H9 (cell line): ENCODE data around the gene EGFR. TPM values are rescaled to one million over a fixed set of nuclear protein-coding genes. Genes with fewer than 3 reads are reported as not detected.

Experiments used
- DNase-seq: peaks from one replicate; pipeline ENCODE4 v3.0.0-alpha.2; 2017
- H2AFZ ChIP-seq: one replicate; pipeline ENCODE4 v1.6.1; 2013; ENCODE audit warnings: mild to moderate bottlenecking, low read length, control low read depth, moderate library complexity
- H2AK5ac ChIP-seq: 2 replicates; pipeline ENCODE4 v1.6.1; 2013; ENCODE audit warnings: low read length, control low read depth, mixed read lengths; ENCODE audit not compliant: insufficient read length
- H2BK120ac ChIP-seq: one replicate; pipeline ENCODE4 v1.6.1; 2013; ENCODE audit warnings: low read depth, mild to moderate bottlenecking, low read length, control low read depth, inconsistent platforms; ENCODE audit not compliant: poor library complexity, severe bottlenecking
- H2BK12ac ChIP-seq: 2 replicates; pipeline ENCODE4 v1.6.1; 2013; ENCODE audit warnings: low read length, control low read depth, mixed read lengths, low read depth; ENCODE audit not compliant: insufficient read length
- H2BK15ac ChIP-seq: 2 replicates; pipeline ENCODE4 v1.6.1; 2013; ENCODE audit warnings: low read depth, low read length, control low read depth
- H2BK20ac ChIP-seq: one replicate; pipeline ENCODE4 v1.6.1; 2013; ENCODE audit warnings: low read depth, mild to moderate bottlenecking, low read length, control low read depth, inconsistent platforms; ENCODE audit not compliant: poor library complexity, severe bottlenecking
- H2BK5ac ChIP-seq: 2 replicates; pipeline ENCODE4 v1.6.1; 2013; ENCODE audit warnings: low read length, control low read depth, mixed read lengths; ENCODE audit not compliant: insufficient read length
- H3K14ac ChIP-seq: 2 replicates; pipeline ENCODE4 v1.6.1; 2013; ENCODE audit warnings: low read length, control low read depth; ENCODE audit not compliant: insufficient read depth
- H3K18ac ChIP-seq: 2 replicates; pipeline ENCODE4 v1.6.1; 2013; ENCODE audit warnings: low read depth, mild to moderate bottlenecking, mixed read lengths, low read length, control low read depth; ENCODE audit not compliant: insufficient read length
- H3K23ac ChIP-seq: 2 replicates; pipeline ENCODE4 v1.6.1; 2013; ENCODE audit warnings: low read length, control low read depth, mixed read lengths, low read depth; ENCODE audit not compliant: insufficient read length
- H3K23me2 ChIP-seq: 2 replicates; pipeline ENCODE4 v1.6.1; 2013; ENCODE audit warnings: low read depth, mild to moderate bottlenecking, mixed read lengths, low read length, control low read depth; ENCODE audit not compliant: insufficient read length, poor library complexity, severe bottlenecking
- H3K27ac ChIP-seq: 2 replicates; pipeline ENCODE4 v1.5.1; 2013; ENCODE audit warnings: low read length, control low read depth, mixed read lengths, low read depth; ENCODE audit not compliant: insufficient read length
- H3K27me3 ChIP-seq: 2 replicates; pipeline ENCODE4 v1.6.1; 2013; ENCODE audit warnings: low read length, control low read depth, inconsistent platforms; ENCODE audit not compliant: insufficient read depth
- H3K4ac ChIP-seq: 2 replicates; pipeline ENCODE4 v1.6.1; 2013; ENCODE audit warnings: low read depth, mild to moderate bottlenecking, control low read depth, inconsistent platforms, low read length, moderate library complexity
- H3K4me1 ChIP-seq: 2 replicates; pipeline ENCODE4 v1.6.1; 2013; ENCODE audit warnings: low read length, control low read depth, inconsistent platforms; ENCODE audit not compliant: insufficient read depth
- H3K4me2 ChIP-seq: 2 replicates; pipeline ENCODE4 v1.6.1; 2013; ENCODE audit warnings: low read length, control low read depth, mixed read lengths; ENCODE audit not compliant: insufficient read length, insufficient read depth
- H3K56ac ChIP-seq: 2 replicates; pipeline ENCODE4 v1.6.1; 2013; ENCODE audit warnings: low read depth, mild to moderate bottlenecking, mixed read lengths, low read length, control low read depth; ENCODE audit not compliant: insufficient read length
- H3K79me1 ChIP-seq: 2 replicates; pipeline ENCODE4 v1.6.1; 2013; ENCODE audit warnings: low read depth, mild to moderate bottlenecking, moderate library complexity, low read length, control low read depth, inconsistent platforms; ENCODE audit not compliant: insufficient read depth, poor library complexity, severe bottlenecking
- H3K79me2 ChIP-seq: 2 replicates; pipeline ENCODE4 v1.6.1; 2013; ENCODE audit warnings: low read length, control low read depth, inconsistent platforms; ENCODE audit not compliant: insufficient read depth
- H3K9ac ChIP-seq: 2 replicates; pipeline ENCODE4 v1.6.1; 2013; ENCODE audit warnings: low read length, control low read depth, mixed read lengths; ENCODE audit not compliant: insufficient read length; ENCODE audit errors: extremely low read depth
- H3K9me3 ChIP-seq: one replicate; pipeline ENCODE4 v1.6.1; 2013; ENCODE audit warnings: low read depth, low read length, inconsistent platforms; ENCODE audit not compliant: control insufficient read depth
- H3T11ph ChIP-seq: one replicate; pipeline ENCODE4 v1.6.1; 2013; ENCODE audit warnings: mild to moderate bottlenecking, low read length, control low read depth, inconsistent platforms
- H4K20me1 ChIP-seq: one replicate; pipeline ENCODE4 v1.6.1; 2013; ENCODE audit not compliant: control insufficient read depth, insufficient read length, insufficient read depth
- H4K5ac ChIP-seq: 2 replicates; pipeline ENCODE4 v1.6.1; 2013; ENCODE audit warnings: low read depth, mild to moderate bottlenecking, mixed read lengths, low read length, control low read depth; ENCODE audit not compliant: insufficient read length
- H4K8ac ChIP-seq: replicated peaks from 2 replicates; pipeline ENCODE4 v1.6.1; 2013; ENCODE audit warnings: low read length, control low read depth, mixed read lengths, low read depth; ENCODE audit not compliant: insufficient read length
- H4K91ac ChIP-seq: 2 replicates; pipeline ENCODE4 v1.6.1; 2013; ENCODE audit warnings: low read depth, mild to moderate bottlenecking, moderate library complexity, mixed read lengths, low read length, control low read depth; ENCODE audit not compliant: insufficient read length
- H3K27ac Mint-ChIP-seq, 3 experiments: 2 replicates in 2 of 3; 3 replicates in 1 of 3; pipeline ENCODE4 v1.8.0; 2020 to 2021; ENCODE audit warnings: mixed read lengths in 3 of 3, mild to moderate bottlenecking in 1 of 3, moderate library complexity in 1 of 3
- H3K27me3 Mint-ChIP-seq: 2 replicates; pipeline ENCODE4 v1.8.0; 2021; ENCODE audit warnings: low read depth, mild to moderate bottlenecking, moderate library complexity, mixed read lengths
- H3K36me3 Mint-ChIP-seq, 3 experiments: 2 replicates in 2 of 3; 3 replicates in 1 of 3; pipeline ENCODE4 v1.8.0; 2020 to 2021; ENCODE audit warnings: low read depth in 3 of 3, mixed read lengths in 3 of 3; ENCODE audit not compliant: insufficient read depth in 1 of 3
- H3K4me1 Mint-ChIP-seq, 2 experiments: 2 replicates each; pipeline ENCODE4 v1.8.0; 2020; ENCODE audit warnings: mixed read lengths in 2 of 2
- H3K4me3 Mint-ChIP-seq, 2 experiments: 2 replicates in 1 of 2; 3 replicates in 1 of 2; pipeline ENCODE4 v1.8.0; 2020 to 2021; ENCODE audit warnings: mild to moderate bottlenecking in 2 of 2, mixed read lengths in 2 of 2, moderate library complexity in 1 of 2
- H3K9me3 Mint-ChIP-seq, 2 experiments: 2 replicates in 1 of 2; 3 replicates in 1 of 2; pipeline ENCODE4 v1.8.0; 2020; ENCODE audit warnings: mild to moderate bottlenecking in 2 of 2, mixed read lengths in 2 of 2, moderate library complexity in 1 of 2
- WGBS: extraction: QIAGEN DNeasy Blood & Tissue Kit; methylation state at CpG from one replicate; pipeline ENCODE4 v1.1.7; 2013; ENCODE audit warnings: missing lambda C conversion rate, low lambda C conversion rate, mixed read lengths; ENCODE audit not compliant: insufficient read length; ENCODE audit errors: extremely low coverage; 5-methylcytosine and 5-hydroxymethylcytosine counted together
- total RNA-seq: library from RNA; stranded (reverse); gene quantifications from 2 replicates; pipeline ENCODE4 v1.2.1, GENCODE V29; 2021
- TF ChIP-seq, protein P1 (sequence below): fragments of 200-600 bp; sonication (generic); conservative IDR thresholded peaks from 3 replicates; pipeline ENCODE4 v1.8.0; 2021; ENCODE audit warnings: antibody characterized with exemption, mild to moderate bottlenecking

Gene EGFR
- total RNA-seq, 1 experiment from 2014 or later = 3.3 TPM

DNA sequence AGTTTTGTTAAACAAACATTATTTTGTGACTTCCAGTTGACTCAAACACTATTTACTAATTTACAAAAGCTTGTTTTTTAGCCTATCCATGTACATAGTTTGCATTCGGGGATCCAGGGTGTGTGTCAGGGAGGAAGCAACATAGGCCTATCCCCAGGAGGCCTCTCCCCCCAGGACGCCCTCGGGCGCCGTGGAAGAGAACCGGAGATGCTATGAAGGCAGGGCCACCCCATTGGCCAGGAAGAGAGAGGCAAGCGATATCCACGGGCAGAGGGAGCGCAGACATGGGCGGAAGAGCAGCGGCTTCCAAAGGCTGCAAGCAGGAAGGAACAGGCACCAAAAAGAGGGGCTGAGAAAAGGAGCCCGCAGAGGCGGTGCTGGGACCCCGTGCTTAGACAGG, 38.3 kb upstream of the EGFR start:
- TF ChIP-seq, protein P1, sequence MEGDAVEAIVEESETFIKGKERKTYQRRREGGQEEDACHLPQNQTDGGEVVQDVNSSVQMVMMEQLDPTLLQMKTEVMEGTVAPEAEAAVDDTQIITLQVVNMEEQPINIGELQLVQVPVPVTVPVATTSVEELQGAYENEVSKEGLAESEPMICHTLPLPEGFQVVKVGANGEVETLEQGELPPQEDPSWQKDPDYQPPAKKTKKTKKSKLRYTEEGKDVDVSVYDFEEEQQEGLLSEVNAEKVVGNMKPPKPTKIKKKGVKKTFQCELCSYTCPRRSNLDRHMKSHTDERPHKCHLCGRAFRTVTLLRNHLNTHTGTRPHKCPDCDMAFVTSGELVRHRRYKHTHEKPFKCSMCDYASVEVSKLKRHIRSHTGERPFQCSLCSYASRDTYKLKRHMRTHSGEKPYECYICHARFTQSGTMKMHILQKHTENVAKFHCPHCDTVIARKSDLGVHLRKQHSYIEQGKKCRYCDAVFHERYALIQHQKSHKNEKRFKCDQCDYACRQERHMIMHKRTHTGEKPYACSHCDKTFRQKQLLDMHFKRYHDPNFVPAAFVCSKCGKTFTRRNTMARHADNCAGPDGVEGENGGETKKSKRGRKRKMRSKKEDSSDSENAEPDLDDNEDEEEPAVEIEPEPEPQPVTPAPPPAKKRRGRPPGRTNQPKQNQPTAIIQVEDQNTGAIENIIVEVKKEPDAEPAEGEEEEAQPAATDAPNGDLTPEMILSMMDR = no peak
- Mint-ChIP-seq H3K4me1 (peaks cover 4 to 9% of the 10 kb centered on the region in 2 experiments; a peak in 3 of 4 replicates), H3K27ac (no peak overlapping the region), H3K36me3 (no peaks in the 10 kb centered on the region), H3K4me3 (no peak overlapping the region), H3K27me3 (0 out of 2 replicates have a peak, but pooled peaks cover 4% of the 10 kb centered on the region), H3K9me3 (no peaks in the 10 kb centered on the region)
- no CpG with 5 or more reads among the region's 14 CpGs for WGBS
- Histone ChIP-seq H3K9ac (no peak overlapping the region), H2BK15ac (no peak overlapping the region), H2AK5ac (no peak overlapping the region), H4K20me1 (no peaks in the 10 kb centered on the region), H2BK12ac (no peak overlapping the region), H3K56ac (no peak overlapping the region), H4K5ac (no peak overlapping the region), H3K4me2 (no peak overlapping the region), H3K23ac (no peak overlapping the region), H3K4ac (no peak overlapping the region), H3K23me2 (no peaks in the 10 kb centered on the region), H3K27ac (no peak overlapping the region), H2BK120ac (no peak overlapping the region), H3K27me3 (no peaks in the 10 kb centered on the region), H2BK5ac (no peak overlapping the region), H3T11ph (no peak overlapping the region), H3K9me3 (no peaks in the 10 kb centered on the region), H2BK20ac (no peak overlapping the region), H3K14ac (no peak overlapping the region), H3K4me1 (0 out of 2 replicates have a peak, but pooled peaks cover 4% of the 10 kb centered on the region), H2AFZ (no peak overlapping the region), H3K79me2 (no peaks in the 10 kb centered on the region), H4K8ac (no peak overlapping the region), H3K79me1 (no peaks in the 10 kb centered on the region), H4K91ac (no peak overlapping the region), H3K18ac (no peak overlapping the region)
- DNase-seq = no peak
